Measurements from ENCODE around the gene CDC42EP4. TPM values are rescaled to one million over a fixed set of nuclear protein-coding genes. Genes with fewer than 3 reads are reported as not detected.

CDC42EP4 gene
- total RNA-seq, 1 donor, result 54.8 TPM

DNA sequence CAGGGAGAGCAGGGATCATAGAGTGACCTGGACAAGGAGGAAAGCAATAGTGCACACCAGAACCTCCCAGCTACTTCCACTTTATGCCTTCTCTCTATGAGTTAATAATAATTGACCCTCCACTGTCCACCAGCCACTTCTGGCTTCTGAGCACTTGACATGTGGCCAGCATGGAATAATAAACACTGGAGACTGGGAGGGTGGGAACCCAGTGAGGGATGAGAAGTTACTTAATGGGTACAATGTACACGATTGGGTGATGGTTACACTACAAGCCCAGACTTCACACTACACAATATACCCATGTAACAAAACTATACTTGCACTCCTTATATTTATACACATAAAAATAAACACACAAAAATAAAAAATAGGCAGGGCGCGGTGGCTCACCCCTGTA, 11.4 kb downstream of the CDC42EP4 start:
- no peak for DNase-seq (ENCODE audit: low read depth)
- H3K4me3 ChIP-seq (ENCODE audit: low read depth, low read length), result no peak overlapping the region
- TF ChIP-seq, protein P1, sequence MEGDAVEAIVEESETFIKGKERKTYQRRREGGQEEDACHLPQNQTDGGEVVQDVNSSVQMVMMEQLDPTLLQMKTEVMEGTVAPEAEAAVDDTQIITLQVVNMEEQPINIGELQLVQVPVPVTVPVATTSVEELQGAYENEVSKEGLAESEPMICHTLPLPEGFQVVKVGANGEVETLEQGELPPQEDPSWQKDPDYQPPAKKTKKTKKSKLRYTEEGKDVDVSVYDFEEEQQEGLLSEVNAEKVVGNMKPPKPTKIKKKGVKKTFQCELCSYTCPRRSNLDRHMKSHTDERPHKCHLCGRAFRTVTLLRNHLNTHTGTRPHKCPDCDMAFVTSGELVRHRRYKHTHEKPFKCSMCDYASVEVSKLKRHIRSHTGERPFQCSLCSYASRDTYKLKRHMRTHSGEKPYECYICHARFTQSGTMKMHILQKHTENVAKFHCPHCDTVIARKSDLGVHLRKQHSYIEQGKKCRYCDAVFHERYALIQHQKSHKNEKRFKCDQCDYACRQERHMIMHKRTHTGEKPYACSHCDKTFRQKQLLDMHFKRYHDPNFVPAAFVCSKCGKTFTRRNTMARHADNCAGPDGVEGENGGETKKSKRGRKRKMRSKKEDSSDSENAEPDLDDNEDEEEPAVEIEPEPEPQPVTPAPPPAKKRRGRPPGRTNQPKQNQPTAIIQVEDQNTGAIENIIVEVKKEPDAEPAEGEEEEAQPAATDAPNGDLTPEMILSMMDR (IDR thresholded peaks at IDR 0.05; ENCODE audit: insufficient read depth, low read depth, low read length), result no peak

DNA sequence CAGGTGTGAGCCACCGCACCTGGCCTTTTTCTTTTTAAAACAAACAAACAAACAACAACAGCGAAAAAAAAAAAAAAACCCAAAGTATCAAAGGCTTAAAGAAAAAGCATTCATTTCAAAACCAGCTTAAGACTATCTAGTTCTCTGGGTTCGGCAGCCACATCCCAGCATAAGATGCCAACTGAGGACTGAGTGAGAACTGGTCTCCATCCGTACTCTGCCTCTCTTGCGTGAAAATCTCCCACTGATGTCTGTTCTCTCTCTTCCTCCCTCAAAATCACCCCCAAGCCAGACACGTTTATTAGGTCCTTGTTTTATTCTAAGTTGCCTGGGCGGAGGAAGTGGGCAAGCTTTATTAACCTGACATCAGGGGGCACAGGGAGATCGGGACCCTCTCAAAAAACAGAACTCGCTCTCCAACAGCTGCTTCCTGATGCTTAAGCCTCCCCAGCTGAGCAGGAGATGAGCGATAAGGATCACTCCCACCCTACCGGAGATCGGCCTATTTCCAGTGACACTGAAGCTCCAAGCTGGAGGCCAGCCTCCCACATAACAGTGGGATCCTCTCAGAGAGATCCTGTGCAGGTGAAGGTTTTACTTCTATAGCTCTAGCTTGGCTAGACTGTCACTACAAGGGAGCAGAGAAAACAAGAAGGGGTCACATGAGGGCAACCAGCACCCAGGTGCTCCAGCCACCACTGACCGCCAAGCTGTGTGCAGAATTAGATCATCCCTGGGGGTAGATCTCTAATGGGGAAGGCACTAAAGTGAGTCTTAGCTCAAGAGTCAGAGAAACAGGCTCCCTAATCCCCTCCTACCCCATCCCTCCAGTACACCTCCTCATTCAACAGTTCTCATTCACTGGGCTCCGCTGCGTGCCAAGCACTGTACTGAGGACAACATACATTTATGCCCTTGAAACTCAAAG, 13.6 kb downstream of the CDC42EP4 start:
- no peak for DNase-seq (ENCODE audit: low read depth)
- H3K4me3 ChIP-seq (ENCODE audit: low read depth, low read length), result no peak overlapping the region
- TF ChIP-seq, protein P1 (IDR thresholded peaks at IDR 0.05; ENCODE audit: insufficient read depth, low read depth, low read length), result no peak

DNA sequence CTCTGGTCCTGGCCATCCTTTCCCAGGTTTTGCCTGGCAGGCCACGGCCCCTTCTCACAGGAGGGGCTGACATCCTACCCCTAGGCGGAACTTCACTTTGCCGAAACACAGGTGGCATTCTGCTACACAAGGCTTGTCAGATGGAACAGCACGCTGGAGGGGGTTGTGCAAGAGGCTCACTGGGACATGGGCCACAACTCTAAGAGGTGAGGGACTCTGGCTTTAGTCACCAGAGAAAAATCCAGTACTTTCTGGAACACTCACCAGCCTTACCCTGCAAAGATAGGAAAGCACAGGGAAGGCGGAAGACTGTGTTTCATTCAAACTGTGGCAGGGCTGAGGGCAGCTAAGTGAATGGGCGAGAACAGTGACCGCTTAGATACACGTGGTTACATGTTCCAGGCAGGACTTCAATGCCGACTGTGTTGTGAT, 18.3 kb downstream of the CDC42EP4 start:
- no peak overlapping the region for H3K4me3 ChIP-seq (ENCODE audit: low read depth, low read length)
- TF ChIP-seq, protein P1 (IDR thresholded peaks at IDR 0.05; ENCODE audit: insufficient read depth, low read depth, low read length), result no peak
- peak; percentile 90 for DNase-seq (ENCODE audit: low read depth)

DNA sequence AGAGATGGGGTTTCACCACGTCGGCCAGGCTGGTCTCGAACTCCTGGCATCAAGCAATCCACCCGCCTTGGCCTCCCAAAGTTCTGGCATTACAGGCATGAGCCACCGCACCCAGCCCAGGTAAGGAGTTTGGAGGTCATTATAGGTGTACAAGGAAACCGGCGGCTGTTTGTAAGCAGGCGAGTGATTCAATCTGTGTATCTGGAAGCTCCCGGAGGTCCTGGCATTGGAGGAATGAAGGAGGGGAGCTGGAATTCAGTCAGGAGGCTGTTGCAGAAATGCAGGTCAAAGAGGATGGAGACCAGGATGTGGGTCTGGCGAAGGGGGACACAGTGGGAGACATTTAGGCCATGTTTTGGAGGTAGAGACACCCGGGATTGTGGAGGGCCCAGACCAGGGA, 18.8 kb downstream of the CDC42EP4 start:
- H3K4me3 ChIP-seq (ENCODE audit: low read depth, low read length), result no peak overlapping the region
- DNase-seq (ENCODE audit: low read depth), result no peak
- TF ChIP-seq, protein P1 (IDR thresholded peaks at IDR 0.05; ENCODE audit: insufficient read depth, low read depth, low read length), result no peak

DNA sequence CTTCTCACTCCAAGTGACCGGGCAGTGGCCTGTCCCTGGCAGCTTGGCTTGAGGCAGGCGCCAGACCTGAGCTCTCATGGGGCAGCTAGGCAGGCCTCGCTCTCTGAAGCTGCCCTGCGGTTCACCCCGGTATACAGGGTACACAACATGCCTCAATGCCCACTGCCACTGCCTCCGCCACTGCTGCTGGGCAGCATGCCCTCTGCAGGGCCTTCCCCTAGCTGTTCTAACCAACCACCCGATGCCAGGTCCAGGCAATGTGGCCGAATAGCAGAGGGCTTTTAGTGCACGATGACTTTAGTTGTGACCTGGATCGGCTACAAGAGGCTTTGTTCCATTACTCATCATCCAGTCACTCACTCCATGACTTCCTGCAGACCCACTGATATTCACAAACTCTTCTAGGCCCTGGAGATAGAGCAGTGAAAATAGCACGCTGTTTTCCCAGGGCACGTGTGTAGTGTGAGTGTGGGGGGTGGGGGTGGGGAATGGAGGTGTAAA, 19.7 kb downstream of the CDC42EP4 start:
- TF ChIP-seq, protein P1 (IDR thresholded peaks at IDR 0.05; ENCODE audit: insufficient read depth, low read depth, low read length), result no peak
- DNase-seq (ENCODE audit: low read depth), result no peak
- peak overlapping the region; percentile 6 for H3K4me3 ChIP-seq (ENCODE audit: low read depth, low read length)

DNA sequence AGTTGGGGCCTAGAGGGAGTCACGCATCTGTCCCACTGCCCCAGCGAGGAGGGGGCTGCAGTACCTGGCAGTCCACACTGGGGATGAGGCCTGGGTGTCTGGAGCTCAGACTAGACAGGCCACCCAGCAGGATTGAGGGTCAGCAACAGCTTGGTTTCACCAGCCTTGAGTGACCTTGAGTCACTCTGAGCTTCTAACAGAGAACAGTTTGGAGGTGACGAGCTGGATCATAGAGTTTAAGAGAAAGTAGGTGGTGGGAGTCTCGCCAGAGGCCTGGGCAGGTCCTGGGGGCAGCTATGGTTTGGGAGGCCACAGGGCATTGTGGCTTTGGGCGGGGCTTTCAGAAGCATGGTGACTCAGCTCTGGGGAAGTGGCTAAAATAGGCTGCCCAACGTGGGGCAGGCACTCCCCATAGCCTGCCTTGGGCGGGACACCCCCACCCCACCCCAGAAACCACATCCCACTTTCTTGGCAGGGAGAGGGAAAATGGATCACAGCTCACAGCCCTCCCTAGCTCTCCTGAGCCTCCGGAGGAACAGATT, 20.5 kb downstream of the CDC42EP4 start:
- TF ChIP-seq, protein P1 (IDR thresholded peaks at IDR 0.05; ENCODE audit: insufficient read depth, low read depth, low read length), result no peak
- peak overlapping the region; percentile 27 for H3K4me3 ChIP-seq (ENCODE audit: low read depth, low read length)
- DNase-seq (ENCODE audit: low read depth), result peak; percentile 87

Data from fibroblast of villous mesenchyme (primary cell).